Left hindlimb (tissue), 1 donor: ENCODE results near the gene EXOC4.

Experiments used
- DNase-seq: peaks from one replicate; pipeline ENCODE4 v3.0.0-alpha.2; 2018

The EXOC4 gene

DNA sequence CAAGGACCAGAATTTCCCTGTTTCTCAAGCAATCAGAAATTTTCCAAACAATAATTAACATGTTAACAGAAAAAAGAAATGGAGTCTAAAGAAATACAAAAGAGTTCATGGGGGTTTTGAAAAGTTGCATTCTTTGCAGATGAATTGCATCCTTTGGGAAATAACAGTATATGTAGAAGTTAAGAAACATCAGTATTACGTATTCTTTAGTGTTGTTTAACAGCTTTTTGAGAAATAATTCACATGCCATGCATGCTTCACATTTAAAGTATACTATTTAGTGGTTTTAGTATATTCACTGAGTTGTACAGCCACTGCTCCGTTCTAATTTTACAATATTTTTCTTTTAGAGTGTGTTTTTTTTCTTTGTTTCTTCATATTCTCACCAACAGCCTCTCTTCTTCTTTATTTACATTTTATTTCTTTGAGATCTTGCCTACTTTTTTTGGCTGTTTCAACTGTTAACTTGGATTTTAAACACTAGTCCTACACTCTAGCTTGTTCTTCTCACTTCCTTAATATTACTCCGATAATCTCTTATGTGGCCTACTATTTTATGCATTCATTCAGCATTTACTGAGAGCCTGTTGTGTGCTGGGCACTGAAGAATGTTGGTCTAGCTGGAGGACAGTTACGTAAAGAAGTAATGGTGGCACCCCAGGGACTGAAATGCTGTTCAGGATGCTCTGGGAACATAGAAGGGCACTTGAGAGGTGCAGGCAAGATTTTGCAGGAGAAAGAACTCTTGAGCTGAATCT is 330.1 kb downstream of the EXOC4 start:
- no peak for DNase-seq

- no peak for DNase-seq
These were observed 330.8 kb downstream of the EXOC4 start for GRCh38 chr7:133583545-133584171.

DNA sequence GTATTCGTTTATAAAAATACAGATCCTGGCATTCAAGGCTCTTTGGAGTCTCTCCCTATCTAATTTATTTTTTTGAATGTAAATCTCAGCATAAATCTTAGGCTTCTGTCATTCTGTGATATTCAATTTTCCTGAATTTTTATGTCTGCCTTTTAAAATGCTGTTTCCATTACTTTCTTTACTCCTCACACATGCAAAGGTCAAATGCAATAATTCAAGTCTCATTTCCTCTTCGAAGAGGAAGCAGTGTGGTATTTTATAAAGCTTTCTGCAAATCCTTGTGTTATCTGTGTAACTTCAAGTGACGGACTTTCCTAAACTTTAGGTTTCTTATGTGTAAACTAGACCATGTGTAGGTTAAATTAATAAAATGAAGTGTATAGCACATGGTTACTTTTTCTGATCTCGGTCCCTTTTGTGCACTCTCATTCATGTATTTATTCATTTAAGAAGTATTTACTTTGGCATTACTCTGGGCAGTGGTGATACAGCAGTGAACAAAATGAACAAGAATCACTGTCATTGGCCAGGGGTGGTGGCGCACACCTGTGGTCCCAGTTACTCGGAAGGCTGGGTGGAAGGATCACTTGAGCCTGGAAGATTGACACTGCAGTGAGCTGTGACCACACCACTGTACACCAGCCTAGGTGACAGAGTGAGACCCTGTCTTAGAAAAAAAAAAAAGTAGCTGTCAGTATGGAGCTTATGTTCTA is 332.2 kb downstream of the EXOC4 start:
- no peak for DNase-seq

DNA sequence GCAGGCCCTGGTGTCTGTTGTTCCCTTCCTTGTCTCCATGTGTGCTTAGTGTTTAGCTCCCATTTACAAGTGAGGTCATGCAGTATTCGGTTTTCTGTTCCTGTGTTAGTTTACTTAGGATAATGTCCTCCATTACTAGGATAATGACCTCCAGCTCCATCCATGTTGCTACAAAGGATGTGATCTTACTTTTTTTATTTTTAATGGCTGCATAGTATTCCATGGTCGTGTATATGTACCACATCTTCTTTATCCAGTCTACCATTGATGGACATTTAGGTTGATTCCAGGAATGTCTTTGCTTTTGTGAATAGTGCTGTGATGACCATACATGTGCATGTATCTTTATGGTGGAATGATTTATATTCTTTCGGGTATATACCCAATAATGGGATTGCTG is 333.4 kb downstream of the EXOC4 start:
- no peak for DNase-seq

GRCh38 chr7:133587903-133588302 is 335.0 kb downstream of the EXOC4 start:
- DNase-seq = no peak

- no peak for DNase-seq
These were observed 337.9 kb downstream of the EXOC4 start for GRCh38 chr7:133590795-133591194.

DNA sequence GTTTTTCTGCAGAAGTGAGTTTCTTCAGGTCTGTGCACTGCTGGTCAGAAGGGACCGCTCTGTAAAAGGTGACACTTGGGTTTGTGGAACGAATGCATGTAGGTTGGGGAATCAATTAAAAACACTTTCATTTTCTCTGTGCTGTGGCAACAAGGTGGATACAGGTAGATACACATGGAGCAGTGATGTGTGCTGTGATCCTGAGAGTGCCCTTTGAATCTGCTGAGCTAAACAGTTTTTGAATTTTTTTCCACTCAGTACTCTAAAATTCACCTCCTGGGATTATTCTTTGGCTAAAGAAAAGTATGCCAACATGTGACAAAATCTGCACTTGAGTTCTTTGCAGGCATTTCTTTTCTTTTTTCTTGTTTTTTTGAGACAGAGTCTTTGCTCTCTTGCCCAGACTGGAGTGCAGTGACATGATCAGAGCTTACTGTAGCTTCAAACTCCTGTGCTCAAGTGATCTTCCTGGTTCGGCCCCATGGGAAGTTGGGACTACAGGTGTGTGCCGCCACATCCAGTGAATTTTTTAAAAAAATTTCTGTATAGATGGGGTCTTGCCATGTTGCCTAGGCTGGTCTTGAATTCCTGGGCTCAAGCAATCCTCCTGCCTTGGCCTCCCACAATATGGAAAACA is 338.9 kb downstream of the EXOC4 start:
- DNase-seq = no peak

DNA sequence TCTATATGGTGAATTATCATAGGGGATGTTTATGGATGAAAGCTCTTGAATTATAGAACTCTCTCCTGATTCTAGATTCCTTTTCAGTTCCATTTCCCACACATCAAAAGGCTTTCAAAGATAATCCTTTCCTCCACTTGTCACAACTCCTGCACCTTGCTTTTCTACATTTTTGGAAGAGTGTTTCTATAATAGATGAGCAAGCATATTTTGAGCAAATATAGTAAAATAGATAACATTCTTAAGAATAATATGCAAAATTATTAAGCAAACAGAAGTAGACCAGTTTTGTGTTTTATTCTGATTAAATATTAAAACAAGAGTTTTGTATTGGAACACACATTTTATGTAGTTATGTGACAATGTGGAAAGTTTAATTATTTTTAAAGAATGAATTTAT is 340.7 kb downstream of the EXOC4 start:
- DNase-seq = no peak

GRCh38 chr7:133601617-133602016 is 348.7 kb downstream of the EXOC4 start:
- DNase-seq = no peak

DNA sequence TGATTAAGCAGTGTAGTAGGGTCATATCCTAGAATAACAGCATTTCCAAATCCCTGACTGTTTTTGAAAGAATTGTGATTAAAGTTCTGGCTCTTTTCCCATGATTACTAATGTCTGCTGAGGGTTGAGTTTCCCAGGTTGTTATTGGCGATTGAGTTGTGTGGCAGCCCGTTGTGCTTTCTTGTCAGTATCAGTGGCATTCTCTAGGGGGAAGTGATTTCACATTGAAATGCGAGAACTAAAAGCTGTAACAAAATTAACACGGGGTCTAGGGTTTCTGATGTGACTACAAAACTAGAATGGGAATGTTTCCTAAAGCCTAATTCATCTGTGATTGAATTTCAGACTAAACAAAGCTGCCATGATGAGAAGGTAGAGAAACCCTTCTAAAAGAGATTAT is 349.4 kb downstream of the EXOC4 start:
- DNase-seq = no peak

DNA sequence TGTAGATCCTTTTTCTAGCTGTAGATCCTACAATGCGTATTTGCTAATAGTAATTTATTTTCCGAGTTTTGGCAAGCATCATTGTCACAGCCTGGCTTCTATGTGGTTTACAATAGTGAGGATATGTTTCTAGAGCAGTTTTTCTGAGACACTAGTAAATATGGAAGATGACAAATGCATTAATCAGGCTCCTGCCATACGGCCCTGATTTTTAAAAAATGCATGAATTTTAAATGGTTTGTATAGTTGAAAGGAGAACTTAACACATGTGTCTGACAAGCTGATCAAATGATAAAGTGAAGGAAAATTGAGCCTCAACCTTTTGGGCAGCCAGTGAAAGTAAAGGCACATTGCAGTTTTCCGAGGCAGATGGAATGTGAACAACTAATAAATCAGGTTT is 354.1 kb downstream of the EXOC4 start:
- no peak for DNase-seq

DNA sequence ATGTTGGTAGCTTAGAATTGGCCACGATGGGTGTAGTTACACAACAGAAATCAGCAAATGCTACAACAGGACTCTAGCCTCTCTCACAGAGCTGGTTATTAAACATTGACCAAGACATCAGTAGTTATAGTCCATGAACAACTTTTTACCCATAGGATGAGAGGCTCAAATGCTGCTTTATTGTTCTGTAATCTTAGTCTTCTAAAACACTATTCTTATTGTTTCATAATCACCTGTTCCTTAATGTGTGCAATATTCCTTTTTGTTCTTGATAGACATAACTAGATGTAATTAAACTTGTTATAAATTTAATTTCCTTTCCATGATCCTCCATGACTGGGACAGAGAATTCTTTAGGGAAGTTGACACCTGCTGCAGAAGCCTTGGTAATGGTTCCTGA is 356.9 kb downstream of the EXOC4 start:
- no peak for DNase-seq

DNA sequence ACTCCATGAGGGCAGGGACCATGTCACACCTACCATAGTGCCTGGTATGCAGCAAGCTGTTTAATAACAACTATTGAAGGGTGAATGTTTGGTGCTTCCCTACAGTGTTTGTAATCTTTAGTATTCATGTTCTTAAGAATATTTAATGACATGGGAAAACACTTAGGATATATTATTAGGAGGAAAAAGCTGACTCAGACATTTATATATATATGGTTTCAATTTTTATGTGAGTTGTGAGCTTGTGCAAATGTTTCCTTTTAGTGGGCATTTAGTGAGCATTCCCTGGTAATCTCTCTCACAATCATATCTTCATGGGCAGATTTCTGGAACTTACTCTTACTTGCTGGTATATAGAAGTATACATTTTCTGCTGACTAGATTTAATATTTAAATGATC is 359.1 kb downstream of the EXOC4 start:
- no peak for DNase-seq

- no peak for DNase-seq
These were observed 360.4 kb downstream of the EXOC4 start for GRCh38 chr7:133613250-133613790.

GRCh38 chr7:133614251-133614650 is 361.4 kb downstream of the EXOC4 start:
- no peak for DNase-seq

DNA sequence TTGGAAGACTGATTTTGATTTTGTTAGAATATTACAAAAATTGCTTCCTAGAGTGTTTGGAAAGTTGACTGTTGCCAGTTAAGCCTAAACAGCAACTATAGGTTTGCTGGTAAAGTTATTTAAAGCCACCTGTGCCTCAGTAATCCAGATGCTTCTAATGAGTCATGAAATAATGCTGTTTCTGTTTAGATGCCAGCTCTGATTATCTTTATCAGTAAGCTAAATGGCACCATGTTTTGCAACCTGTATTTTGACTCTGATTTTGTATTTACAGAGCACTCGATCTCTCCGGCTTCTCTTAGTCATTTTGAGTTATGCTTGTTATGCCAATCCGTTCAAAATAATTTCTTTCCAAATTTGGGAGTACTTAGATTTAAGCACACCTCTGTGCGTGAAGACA is 366.1 kb downstream of the EXOC4 start:
- DNase-seq = no peak

DNA sequence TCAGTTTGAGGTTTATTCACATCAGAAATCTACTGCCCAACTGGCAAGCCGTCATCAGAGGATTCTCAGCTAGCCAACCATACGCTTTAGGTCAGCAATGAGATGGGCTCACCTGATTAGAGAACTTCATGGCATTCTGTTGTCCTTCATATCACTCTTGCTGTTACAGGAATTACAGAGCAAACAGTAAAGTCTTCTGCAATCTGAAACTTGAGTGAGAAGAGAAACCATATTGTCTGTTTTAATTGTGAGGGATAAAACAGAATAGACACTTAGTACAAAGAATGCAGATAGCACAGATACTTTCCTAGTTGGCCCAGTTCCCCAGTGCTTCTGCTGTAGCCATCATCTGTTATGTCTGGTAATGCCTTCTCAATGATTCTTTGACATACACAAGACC is 366.6 kb downstream of the EXOC4 start:
- DNase-seq = no peak

- no peak for DNase-seq
These were observed 370.8 kb downstream of the EXOC4 start for GRCh38 chr7:133623721-133624120.

DNA sequence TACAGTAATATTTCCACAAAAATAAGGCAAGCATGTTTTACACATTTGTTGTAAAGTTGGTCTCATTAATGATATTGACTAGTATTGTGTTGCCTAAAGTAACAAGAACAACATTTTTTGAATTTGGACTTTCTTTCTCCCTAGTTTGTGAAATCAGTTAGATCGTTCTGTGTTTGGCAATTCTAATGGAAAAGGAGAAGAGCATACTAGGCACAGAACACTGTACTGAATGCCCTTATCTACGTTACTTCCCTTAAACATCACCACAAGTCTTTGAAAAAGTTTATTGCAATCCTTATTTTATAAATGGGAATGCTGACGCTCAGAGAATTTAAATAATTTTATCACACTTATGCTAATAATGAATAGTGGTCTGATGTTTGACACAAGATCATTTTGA is 372.2 kb downstream of the EXOC4 start:
- no peak for DNase-seq

DNA sequence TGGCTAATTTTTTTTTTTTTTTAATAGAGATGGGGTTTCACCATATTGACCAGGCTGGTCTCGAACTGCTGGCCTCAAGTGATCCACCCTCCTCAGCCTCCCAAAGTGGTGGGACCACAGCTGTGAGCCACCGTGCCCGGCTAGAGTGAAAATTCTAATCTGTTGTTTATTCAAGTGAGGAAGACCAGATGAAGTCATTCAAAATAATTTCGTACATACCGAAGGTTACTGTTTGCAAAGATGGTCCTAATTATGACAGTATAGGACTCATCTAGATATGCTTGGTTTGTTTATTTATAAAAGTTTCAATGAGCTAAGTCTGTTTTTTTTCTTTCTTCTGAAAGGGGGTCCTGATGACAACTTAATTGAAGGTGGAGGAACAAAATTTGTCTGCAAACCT is 376.8 kb downstream of the EXOC4 start:
- DNase-seq = no peak

DNA sequence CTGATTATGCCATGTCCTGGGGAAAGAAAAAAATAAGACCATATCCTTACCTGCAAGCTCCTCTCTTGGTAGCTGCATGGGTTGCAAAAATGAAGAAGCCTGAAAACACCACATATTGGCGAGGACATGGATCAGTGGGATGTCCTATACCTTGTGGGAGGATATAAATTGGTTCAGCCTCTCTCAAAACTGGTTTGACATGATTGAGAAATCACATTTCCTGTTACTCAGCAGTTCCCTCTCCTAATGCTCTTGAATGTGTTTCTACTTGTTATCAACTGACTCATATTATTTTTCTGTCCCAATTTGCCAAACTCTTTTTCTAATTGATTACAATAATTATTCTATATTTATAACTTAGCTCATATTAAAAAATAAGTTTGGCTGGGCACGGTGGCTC is 380.2 kb downstream of the EXOC4 start:
- DNase-seq = no peak

DNA sequence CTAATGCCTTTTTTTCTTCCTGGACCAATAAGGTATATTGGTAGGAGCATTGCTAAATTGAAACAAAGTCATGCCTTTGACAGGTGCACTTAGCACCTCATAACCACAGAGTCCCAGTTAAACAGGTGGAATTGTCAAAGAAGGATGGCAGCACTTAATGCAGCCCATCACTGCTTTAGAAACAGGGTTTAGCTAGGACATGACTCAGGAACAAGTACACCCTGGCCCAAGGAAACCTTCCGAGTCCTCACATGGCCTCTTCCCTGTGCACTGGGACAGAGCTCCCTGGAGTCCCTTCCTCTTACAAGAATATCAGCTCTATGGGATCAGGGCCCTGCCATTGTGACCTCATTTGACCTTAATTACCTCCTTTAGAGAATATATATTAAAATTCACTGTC is 382.7 kb downstream of the EXOC4 start:
- DNase-seq = no peak

DNA sequence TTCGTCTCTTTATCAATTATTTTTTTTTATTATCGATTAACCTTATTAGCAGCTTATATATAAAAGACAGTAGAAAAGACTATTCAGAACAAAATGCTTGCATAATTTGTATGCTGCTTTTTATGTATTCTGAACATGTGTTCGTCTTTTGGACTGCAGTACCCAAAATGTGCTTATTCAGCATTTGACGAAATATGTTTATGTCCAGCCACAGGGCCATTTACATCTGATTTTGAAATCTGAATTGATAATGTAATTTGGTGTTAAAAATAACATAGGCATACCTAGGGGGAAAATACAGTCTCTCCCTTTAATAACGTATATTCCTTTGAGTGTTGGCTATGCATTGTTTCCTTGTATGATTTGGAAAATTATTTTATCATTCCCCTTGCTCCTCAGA is 386.0 kb downstream of the EXOC4 start:
- no peak for DNase-seq

DNA sequence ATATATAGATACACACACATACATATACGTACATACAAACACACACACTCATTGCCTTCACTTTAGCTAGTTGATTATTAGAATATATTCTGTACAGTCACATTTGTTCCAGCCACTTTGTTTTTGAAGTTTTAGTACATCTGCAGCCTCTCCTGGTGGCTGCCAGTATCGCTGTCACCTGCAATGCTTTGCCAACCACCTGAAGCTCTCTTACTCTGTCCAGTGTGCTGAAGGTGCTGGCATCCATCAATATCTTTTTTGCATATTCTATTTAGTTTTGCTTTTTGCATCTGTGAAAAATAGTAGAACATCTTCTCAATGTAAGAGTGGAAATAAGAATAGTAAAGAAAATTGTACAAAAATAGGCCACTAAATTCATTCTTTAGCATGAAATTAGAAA is 388.6 kb downstream of the EXOC4 start:
- DNase-seq = no peak
